Effector memory CD4-positive, alpha-beta T cell (primary cell): ENCODE results near the gene ARHGEF17.

Experiments used
- DNase-seq, 3 donors: peaks; one replicate each; pipeline ENCODE4 v3.0.0-alpha.2; 2020
- H3K27ac ChIP-seq: 2 replicates; pipeline ENCODE4 v1.7.0; 2013; ENCODE audit warnings: mild to moderate bottlenecking, low read length, moderate library complexity; ENCODE audit not compliant: insufficient read depth, poor library complexity, severe bottlenecking
- H3K27me3 ChIP-seq: replicated peaks from 2 replicates; pipeline ENCODE4 v1.7.0; 2013; ENCODE audit warnings: mild to moderate bottlenecking, low read length; ENCODE audit not compliant: insufficient read depth, control insufficient read depth, poor library complexity, severe bottlenecking
- H3K36me3 ChIP-seq: 2 replicates; pipeline ENCODE4 v1.7.0; 2013; ENCODE audit warnings: mild to moderate bottlenecking, low read length, moderate library complexity; ENCODE audit not compliant: control insufficient read depth, insufficient read depth
- H3K4me1 ChIP-seq: 2 replicates; pipeline ENCODE4 v1.7.0; 2013; ENCODE audit warnings: low read length, mild to moderate bottlenecking; ENCODE audit not compliant: control insufficient read depth, insufficient read depth, poor library complexity, severe bottlenecking
- H3K4me3 ChIP-seq: 2 replicates; pipeline ENCODE4 v1.7.0; 2013; ENCODE audit warnings: low read length, low read depth, mild to moderate bottlenecking; ENCODE audit not compliant: insufficient read depth, poor library complexity, severe bottlenecking
- H3K9me3 ChIP-seq: 2 replicates; pipeline ENCODE4 v1.7.0; 2013; ENCODE audit warnings: mild to moderate bottlenecking, low read length, moderate library complexity; ENCODE audit not compliant: control insufficient read depth

Gene ARHGEF17

DNA sequence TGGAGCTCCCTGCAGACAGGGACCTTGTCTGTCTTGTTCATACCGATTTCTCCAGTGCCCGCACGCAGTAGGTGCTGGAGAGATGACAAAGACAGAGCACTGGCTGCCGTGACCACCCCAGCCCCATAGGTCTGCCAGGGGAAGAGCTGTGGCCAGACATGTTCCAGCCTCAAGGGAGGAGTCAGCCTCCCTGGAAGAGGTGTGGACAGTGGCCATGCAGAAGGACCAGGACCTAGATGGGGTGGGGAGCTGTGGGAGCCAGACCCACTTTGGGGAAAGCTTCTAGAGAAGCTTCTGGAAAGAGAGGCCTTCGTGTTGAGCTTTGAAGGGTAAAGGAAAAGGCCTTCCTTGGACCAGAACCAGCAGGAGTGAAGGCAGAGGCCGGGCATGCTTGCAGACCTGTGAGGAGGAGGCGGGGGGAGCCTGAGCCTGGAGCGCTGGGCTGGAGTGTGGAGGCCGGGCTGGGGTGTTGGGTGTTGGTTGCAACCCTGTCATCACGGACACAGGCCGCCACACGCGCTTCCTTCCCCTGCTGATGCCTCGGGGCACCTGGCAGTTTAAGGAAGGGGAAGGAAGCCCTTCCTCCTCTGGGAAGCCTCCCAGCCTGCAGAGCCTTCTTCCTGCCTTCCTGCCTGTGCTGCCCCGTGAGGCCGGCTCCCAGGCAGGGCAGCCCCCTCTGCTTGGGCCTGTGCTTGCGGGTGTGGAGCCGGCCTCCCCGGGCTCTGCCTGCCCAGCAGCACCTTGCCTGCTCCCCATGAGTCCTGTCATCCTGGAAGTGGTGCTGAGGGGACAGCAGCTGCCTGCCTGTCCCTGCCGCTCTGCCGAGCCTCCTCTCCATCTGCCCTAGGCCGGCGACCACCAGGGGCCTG is 80.4 kb downstream of the ARHGEF17 start:
- Histone ChIP-seq H3K27me3 (no peaks in the 10 kb centered on the region), H3K9me3 (no peaks in the 10 kb centered on the region), H3K4me3 (no peak overlapping the region), H3K27ac (no peak overlapping the region), H3K4me1 (peaks cover 33% of the 10 kb centered on the region), H3K36me3 (peaks cover 5% of the 10 kb centered on the region)
- DNase-seq, result no peak

DNA sequence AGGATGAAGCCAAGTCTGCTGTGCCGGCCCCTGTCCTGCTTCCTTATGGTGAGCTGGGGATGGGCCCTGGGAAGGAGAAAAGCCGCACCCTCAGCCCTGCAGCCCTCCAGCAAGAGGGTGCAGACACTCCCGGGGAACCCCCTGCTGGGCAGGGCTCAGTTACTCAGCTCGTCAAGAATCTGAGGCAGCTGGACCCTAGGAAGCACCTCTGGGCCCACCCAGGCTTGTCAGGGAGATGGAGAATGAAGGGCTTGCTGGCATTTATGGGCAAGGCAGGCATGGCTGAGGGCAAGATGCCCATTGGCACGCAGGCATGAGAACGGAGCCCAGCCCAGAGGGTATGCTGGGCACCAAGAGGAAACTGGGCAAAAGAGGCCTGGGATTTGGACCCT is 81.1 kb downstream of the ARHGEF17 start:
- H3K27ac ChIP-seq, result no peak overlapping the region
- H3K36me3 ChIP-seq, result peaks cover 9% of the 10 kb centered on the region
- H3K9me3 ChIP-seq, result no peaks in the 10 kb centered on the region
- no peak overlapping the region for H3K4me3 ChIP-seq
- no peaks in the 10 kb centered on the region for H3K27me3 ChIP-seq
- H3K4me1 ChIP-seq, result peaks cover 27% of the 10 kb centered on the region
- DNase-seq, result no peak

GRCh38 chr11:73389916-73390315 is 81.8 kb downstream of the ARHGEF17 start:
- DNase-seq, result no peak
- Histone ChIP-seq H3K36me3 (peaks cover 12% of the 10 kb centered on the region), H3K4me1 (peaks cover 19% of the 10 kb centered on the region), H3K9me3 (no peaks in the 10 kb centered on the region), H3K4me3 (no peak overlapping the region), H3K27me3 (no peaks in the 10 kb centered on the region), H3K27ac (no peak overlapping the region)

DNA sequence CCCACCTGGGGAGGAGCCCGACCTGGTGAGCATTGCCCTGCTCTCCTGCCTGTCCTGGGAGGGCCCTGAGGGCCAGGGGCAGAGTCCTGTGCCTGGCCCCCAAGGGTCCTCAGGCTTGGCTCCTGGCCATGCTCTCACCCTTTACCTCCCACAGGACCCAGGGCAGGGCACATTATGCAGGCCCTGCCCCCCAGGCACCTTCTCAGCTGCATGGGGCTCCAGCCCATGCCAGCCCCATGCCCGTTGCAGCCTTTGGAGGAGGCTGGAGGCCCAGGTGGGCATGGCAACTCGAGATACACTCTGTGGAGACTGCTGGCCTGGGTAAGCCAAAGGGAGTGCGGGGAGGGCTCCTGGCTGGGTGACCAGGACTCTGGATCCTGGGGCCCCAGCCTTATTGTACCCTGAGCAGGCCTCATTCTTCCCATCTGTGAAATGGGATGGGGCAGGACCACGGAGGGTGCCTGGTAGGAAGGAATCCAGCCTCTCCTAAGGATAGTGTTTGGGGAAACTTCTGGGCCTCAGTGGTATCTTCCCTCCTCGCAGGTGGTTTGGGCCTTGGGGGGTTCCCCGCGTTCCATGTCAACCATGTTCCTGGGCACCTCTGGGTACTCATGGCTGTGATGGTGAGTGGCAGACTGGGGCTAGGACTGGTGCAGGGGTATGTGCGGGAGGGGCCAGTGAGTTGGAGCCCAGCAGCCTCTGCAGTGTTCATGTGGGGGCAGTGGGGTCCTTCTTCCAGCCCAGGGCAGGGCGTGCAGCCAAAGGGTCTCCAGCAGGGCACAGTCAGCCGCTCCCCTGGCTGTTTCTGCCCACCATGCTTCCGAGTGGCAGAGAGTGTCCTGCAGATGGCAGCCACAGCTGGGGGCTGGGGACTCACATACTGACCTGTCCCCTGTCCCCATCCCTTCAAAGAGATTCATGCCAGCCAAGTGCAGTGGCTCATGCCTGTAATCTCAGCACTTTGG is 82.8 kb downstream of the ARHGEF17 start:
- no peaks in the 10 kb centered on the region for H3K27me3 ChIP-seq
- peaks cover 11% of the 10 kb centered on the region for H3K4me1 ChIP-seq
- peaks cover 15% of the 10 kb centered on the region for H3K36me3 ChIP-seq
- no peaks in the 10 kb centered on the region for H3K9me3 ChIP-seq
- H3K4me3 ChIP-seq, result no peak overlapping the region
- H3K27ac ChIP-seq, result no peak overlapping the region
- no peak for DNase-seq

DNA sequence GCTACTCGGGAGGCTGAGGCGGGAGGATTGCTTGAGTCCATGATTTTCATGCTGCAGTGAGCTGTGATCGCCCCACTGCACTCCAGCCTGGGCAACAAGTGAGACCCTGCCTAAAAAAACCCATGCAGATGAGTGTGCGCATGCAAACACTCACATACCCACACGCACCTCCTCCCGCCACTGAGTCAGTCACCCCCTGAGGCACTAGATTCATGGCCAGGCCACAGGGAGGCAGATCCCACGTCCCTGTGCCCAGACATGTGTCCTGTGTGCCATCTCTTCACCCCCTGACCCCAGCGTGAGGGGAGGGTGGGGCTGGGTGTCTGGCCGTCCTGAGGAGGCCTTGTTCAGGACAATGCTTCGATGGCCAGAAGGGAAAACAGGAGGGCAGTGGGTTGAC is 83.6 kb downstream of the ARHGEF17 start:
- H3K27ac ChIP-seq, result no peak overlapping the region
- H3K36me3 ChIP-seq, result peaks cover 17% of the 10 kb centered on the region
- DNase-seq, result no peak
- no peaks in the 10 kb centered on the region for H3K9me3 ChIP-seq
- H3K4me1 ChIP-seq, result peaks cover 6% of the 10 kb centered on the region
- H3K27me3 ChIP-seq, result no peaks in the 10 kb centered on the region
- no peak overlapping the region for H3K4me3 ChIP-seq

GRCh38 chr11:73392108-73393010 is 84.3 kb downstream of the ARHGEF17 start:
- no peak overlapping the region for H3K4me3 ChIP-seq
- H3K27me3 ChIP-seq, result no peaks in the 10 kb centered on the region
- no peaks in the 10 kb centered on the region for H3K9me3 ChIP-seq
- no peak for DNase-seq
- H3K36me3 ChIP-seq, result peaks cover 17% of the 10 kb centered on the region
- no peak overlapping the region for H3K27ac ChIP-seq
- H3K4me1 ChIP-seq, result peaks cover 5% of the 10 kb centered on the region

DNA sequence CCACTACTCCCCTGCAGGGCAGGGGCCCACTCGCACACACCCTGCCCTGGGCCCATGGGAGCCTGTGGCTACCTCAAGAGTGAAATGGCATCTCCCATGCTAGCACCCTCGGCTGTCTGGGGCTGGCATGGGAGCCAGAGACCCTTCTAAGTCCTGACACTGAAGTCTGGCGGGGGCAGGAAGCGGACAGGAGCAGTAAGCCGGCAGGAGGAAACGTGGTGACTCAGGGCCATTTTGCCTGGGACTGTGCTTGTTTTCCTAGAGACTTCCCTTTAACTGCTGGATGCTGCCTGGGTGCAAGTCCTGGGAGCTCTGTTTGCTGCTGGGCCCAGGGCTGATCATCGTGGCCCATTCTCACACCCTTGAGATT is 84.9 kb downstream of the ARHGEF17 start:
- Histone ChIP-seq H3K36me3 (peaks cover 17% of the 10 kb centered on the region), H3K9me3 (no peaks in the 10 kb centered on the region), H3K27ac (no peak overlapping the region), H3K4me1 (peaks cover under 1% of the 10 kb centered on the region), H3K27me3 (no peaks in the 10 kb centered on the region), H3K4me3 (no peak overlapping the region)
- DNase-seq, result no peak

DNA sequence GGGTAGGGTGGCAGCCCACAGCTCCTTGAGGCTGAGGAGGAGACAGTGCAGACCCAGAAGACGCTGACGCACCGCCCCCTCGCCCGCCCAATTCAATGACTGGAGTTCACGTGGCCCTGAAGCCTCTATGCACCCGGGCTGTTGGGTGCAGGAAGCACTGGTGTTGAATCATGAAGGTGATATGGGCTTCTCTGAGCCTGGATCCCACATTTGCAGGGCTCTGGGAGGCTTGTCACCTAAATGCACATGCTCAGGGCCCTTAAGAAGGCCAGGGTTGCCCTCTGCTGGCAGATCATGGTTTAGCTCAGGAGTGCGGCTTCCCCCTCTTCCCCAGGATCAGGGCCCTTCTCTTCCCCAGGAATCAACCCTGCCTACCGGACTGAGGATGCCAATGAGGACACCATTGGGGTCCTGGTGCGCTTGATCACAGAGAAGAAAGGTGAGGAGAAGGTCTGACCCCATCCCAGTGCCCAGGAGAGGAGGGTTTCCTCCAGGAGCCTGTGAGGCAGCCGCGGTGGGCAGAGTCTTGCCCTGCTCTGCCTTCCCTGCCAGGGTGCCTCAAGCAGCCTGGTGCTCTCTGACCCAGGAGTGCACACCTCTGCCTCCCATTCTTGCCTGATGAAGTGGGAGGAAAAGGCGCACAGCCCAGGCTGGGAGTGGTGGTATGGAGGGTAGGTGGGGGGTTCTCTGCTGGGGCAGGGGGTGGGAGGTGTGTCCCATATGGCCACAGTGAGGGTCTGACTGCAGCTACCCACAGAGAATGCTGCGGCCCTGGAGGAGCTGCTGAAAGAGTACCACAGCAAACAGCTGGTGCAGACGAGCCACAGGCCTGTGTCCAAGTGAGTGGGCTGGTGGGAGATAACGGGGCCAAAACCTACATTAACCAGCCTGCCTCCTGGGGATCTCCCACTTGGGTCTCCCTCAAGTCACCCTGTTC is 85.7 kb downstream of the ARHGEF17 start:
- H3K9me3 ChIP-seq, result no peaks in the 10 kb centered on the region
- no peaks in the 10 kb centered on the region for H3K4me1 ChIP-seq
- peaks cover 17% of the 10 kb centered on the region for H3K36me3 ChIP-seq
- no peaks in the 10 kb centered on the region for H3K27me3 ChIP-seq
- H3K27ac ChIP-seq, result no peak overlapping the region
- H3K4me3 ChIP-seq, result no peak overlapping the region
- DNase-seq, result peak; percentile 39 to 54 (median 44)
